ENCODE measurements around the gene ADAMTSL4.

DNA sequence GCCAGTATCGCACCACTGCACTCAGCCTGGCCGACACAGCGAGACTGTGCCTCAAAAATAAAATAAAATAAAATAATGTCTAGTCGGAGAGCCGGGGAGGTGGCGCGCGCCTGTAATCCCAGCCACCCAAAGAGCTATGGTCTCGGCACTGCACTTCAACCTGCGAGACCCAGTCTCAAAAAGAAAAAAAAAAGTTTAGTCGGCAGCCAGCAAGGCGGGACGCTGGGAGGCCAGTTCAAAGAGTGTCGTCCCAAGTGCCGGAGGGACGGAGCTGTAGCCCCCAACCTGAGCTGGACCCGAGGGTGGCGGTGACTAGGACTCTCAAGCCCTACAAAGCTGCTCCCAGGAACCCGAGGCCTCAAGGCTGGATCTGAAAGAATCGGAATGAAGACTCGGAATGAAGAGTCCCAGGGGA lies 34.3 kb upstream of the ADAMTSL4 start:
- TF ChIP-seq, protein P1, sequence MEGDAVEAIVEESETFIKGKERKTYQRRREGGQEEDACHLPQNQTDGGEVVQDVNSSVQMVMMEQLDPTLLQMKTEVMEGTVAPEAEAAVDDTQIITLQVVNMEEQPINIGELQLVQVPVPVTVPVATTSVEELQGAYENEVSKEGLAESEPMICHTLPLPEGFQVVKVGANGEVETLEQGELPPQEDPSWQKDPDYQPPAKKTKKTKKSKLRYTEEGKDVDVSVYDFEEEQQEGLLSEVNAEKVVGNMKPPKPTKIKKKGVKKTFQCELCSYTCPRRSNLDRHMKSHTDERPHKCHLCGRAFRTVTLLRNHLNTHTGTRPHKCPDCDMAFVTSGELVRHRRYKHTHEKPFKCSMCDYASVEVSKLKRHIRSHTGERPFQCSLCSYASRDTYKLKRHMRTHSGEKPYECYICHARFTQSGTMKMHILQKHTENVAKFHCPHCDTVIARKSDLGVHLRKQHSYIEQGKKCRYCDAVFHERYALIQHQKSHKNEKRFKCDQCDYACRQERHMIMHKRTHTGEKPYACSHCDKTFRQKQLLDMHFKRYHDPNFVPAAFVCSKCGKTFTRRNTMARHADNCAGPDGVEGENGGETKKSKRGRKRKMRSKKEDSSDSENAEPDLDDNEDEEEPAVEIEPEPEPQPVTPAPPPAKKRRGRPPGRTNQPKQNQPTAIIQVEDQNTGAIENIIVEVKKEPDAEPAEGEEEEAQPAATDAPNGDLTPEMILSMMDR (IDR thresholded peaks at IDR 0.05), result no peak
- no peak for TF ChIP-seq POLR2A (IDR thresholded peaks at IDR 0.05)
- no peak for TF ChIP-seq POLR2AphosphoS5 (IDR thresholded peaks at IDR 0.05)
- no peak for TF ChIP-seq EP300 (IDR thresholded peaks at IDR 0.05)

All from sigmoid colon (tissue), 4 donors.